ENCODE measurements around the gene ADGRV1. TPM values are rescaled to one million over a fixed set of nuclear protein-coding genes. Genes with fewer than 3 reads are reported as not detected.

The ADGRV1 gene
- polyA plus RNA-seq, 2 of the 4 experiments (the other 2 are of a cell fraction) = 0.70 to 3.7 TPM

- ATAC-seq = no peak
- no peak for DNase-seq (ENCODE audit: low read depth in 1 of 2, low spot score in 1 of 2)
- POLR2A ChIA-PET = no interaction called here
- CTCF ChIA-PET = no interaction called here
- Histone ChIP-seq H3K4me2 (no peak overlapping the region), H3K4me1 (peaks cover 7% of the 10 kb centered on the region; the same call in 2 of the 3 replicates), H3K9me3 (no peaks in the 10 kb centered on the region), H3K4me3 (no peak overlapping the region), H3K27ac (no peak overlapping the region)
- TF ChIP-seq CEBPB (IDR thresholded peaks at IDR 0.05) = peak; percentile 46 to 69; a peak in 3 of 4 replicates
- TF ChIP-seq, protein P1, sequence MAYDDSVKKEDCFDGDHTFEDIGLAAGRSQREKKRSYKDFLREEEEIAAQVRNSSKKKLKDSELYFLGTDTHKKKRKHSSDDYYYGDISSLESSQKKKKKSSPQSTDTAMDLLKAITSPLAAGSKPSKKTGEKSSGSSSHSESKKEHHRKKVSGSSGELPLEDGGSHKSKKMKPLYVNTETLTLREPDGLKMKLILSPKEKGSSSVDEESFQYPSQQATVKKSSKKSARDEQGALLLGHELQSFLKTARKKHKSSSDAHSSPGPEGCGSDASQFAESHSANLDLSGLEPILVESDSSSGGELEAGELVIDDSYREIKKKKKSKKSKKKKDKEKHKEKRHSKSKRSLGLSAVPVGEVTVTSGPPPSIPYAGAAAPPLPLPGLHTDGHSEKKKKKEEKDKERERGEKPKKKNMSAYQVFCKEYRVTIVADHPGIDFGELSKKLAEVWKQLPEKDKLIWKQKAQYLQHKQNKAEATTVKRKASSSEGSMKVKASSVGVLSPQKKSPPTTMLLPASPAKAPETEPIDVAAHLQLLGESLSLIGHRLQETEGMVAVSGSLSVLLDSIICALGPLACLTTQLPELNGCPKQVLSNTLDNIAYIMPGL (CRISPR knock-in tag; IDR thresholded peaks at IDR 0.05; ENCODE audit: borderline replicate concordance) = no peak
- WGBS (ENCODE audit: missing lambda C conversion rate) = 34% methylated on average over 3 of the region's 3 CpGs
- no peak for FAIRE-seq
Measured at GRCh38 chr5:90534922-90535321, 23.7 kb upstream of the ADGRV1 start.

- TF ChIP-seq, protein P2, sequence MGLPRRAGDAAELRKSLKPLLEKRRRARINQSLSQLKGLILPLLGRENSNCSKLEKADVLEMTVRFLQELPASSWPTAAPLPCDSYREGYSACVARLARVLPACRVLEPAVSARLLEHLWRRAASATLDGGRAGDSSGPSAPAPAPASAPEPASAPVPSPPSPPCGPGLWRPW (IDR thresholded peaks at IDR 0.05) = no peak
- no peak for TF ChIP-seq POLR2A (IDR thresholded peaks at IDR 0.05; ENCODE audit: low read length)
- Histone ChIP-seq H3K4me3 (no peak overlapping the region), H3K27ac (no peak overlapping the region), H3K9me3 (no peaks in the 10 kb centered on the region), H3K4me2 (no peak overlapping the region), H3K4me1 (peaks cover 9% of the 10 kb centered on the region; the same call in 2 of the 3 replicates)
- no peak for FAIRE-seq
- WGBS (ENCODE audit: missing lambda C conversion rate) = 44% methylated on average over 4 of the region's 4 CpGs
- CTCF ChIA-PET = interaction anchor here (1.0 kb wide), 1 partner anchor 13 kb away, joined by 4 read pairs; the partner anchor contains the start of gene LYSMD3
- DNase-seq (ENCODE audit: low read depth in 1 of 2, low spot score in 1 of 2) = no peak
- POLR2A ChIA-PET = no interaction called here
- ATAC-seq = no peak
Measured at GRCh38 chr5:90542827-90543519, 15.6 kb upstream of the ADGRV1 start.

- CTCF ChIA-PET = interaction anchor here (1.2 kb wide), 1 partner anchor 16 kb away, joined by 4 read pairs; the partner anchor contains the start of gene LYSMD3
- TF ChIP-seq MAFK (IDR thresholded peaks at IDR 0.05; ENCODE audit: partially characterized antibody) (peak; percentile 97), CHD4 (IDR thresholded peaks at IDR 0.05; ENCODE audit: borderline replicate concordance) (no peak)
- TF ChIP-seq, protein P3, sequence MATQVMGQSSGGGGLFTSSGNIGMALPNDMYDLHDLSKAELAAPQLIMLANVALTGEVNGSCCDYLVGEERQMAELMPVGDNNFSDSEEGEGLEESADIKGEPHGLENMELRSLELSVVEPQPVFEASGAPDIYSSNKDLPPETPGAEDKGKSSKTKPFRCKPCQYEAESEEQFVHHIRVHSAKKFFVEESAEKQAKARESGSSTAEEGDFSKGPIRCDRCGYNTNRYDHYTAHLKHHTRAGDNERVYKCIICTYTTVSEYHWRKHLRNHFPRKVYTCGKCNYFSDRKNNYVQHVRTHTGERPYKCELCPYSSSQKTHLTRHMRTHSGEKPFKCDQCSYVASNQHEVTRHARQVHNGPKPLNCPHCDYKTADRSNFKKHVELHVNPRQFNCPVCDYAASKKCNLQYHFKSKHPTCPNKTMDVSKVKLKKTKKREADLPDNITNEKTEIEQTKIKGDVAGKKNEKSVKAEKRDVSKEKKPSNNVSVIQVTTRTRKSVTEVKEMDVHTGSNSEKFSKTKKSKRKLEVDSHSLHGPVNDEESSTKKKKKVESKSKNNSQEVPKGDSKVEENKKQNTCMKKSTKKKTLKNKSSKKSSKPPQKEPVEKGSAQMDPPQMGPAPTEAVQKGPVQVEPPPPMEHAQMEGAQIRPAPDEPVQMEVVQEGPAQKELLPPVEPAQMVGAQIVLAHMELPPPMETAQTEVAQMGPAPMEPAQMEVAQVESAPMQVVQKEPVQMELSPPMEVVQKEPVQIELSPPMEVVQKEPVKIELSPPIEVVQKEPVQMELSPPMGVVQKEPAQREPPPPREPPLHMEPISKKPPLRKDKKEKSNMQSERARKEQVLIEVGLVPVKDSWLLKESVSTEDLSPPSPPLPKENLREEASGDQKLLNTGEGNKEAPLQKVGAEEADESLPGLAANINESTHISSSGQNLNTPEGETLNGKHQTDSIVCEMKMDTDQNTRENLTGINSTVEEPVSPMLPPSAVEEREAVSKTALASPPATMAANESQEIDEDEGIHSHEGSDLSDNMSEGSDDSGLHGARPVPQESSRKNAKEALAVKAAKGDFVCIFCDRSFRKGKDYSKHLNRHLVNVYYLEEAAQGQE (IDR thresholded peaks at IDR 0.05) = no peak
- DNase-seq (ENCODE audit: low read depth in 1 of 2, low spot score in 1 of 2) (no peak), ATAC-seq (no peak), FAIRE-seq (no peak)
- Histone ChIP-seq H3K9me3 (no peaks in the 10 kb centered on the region), H3K4me3 (no peak overlapping the region), H3K4me1 (peaks cover 14% of the 10 kb centered on the region; the same call in 2 of the 3 replicates), H3K27ac (no peak overlapping the region), H3K4me2 (no peak overlapping the region)
- POLR2A ChIA-PET = no interaction called here
- 18% methylated on average over 2 of the region's 2 CpGs for WGBS (ENCODE audit: missing lambda C conversion rate)
Measured at GRCh38 chr5:90545511-90545910, 13.1 kb upstream of the ADGRV1 start.

DNA sequence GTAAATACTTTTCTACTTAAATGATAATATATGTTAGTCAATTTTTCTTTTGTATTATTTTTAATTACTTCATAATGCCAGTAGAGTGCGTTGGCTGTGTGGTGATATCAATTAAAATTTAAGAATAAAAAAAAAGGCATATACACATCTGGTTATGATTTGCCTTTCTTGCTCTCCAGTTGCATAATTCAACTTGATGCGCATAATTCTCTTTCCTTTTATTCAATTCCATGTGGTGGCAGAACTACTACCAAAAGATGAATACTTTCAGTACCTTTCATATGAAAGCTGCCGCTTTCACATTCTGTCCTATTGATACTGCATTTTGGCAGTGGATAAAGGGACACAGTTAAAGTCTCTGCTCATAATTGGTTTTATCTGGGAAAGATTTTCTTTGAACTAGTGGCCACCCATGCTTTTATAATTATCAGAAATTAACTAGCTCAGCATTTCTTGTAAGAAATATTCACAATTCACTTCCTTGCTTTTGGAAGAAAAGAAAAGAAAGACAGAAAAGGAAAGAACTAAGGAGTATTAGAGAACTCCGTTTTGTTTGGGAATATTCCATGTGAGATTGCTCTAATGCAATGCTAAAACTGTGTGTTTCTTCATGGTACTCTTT is 12.3 kb upstream of the ADGRV1 start:
- ATAC-seq = no peak
- no peak for FAIRE-seq
- Histone ChIP-seq H3K27ac (no peak overlapping the region), H3K9me3 (no peaks in the 10 kb centered on the region), H3K4me1 (peaks cover 14% of the 10 kb centered on the region; the same call in 2 of the 3 replicates), H3K4me3 (no peak overlapping the region), H3K4me2 (no peak overlapping the region)
- DNase-seq (ENCODE audit: low read depth in 1 of 2, low spot score in 1 of 2) = no peak
- TF ChIP-seq MAFK (IDR thresholded peaks at IDR 0.05; ENCODE audit: partially characterized antibody) (peak; percentile 71), ESRRA (IDR thresholded peaks at IDR 0.05; ENCODE audit: borderline replicate concordance, low read length) (no peak), ZFP36 (IDR thresholded peaks at IDR 0.05; ENCODE audit: borderline replicate concordance, partially characterized antibody) (peak; percentile 22), CBX8 (IDR thresholded peaks at IDR 0.05) (peak; percentile 96), RNF2 (IDR thresholded peaks at IDR 0.05; ENCODE audit: borderline replicate concordance, low read depth) (peak; percentile 97), BHLHE40 (IDR thresholded peaks at IDR 0.05; ENCODE audit: low read depth, low read length) (no peak), POLR2A (IDR thresholded peaks at IDR 0.05; ENCODE audit: low read length) (no peak), EP300 (IDR thresholded peaks at IDR 0.05) (no peak)
- 54% methylated on average over 4 of the region's 4 CpGs for WGBS (ENCODE audit: missing lambda C conversion rate)
- ChIA-PET CTCF (interaction anchor here (0.7 to 1.2 kb wide), 2 partner anchors 8 to 16 kb away, joined by 3 to 4 read pairs; partner anchors contain the start of gene LYSMD3), POLR2A (no interaction called here)
